ENCODE results near the gene ZNF280B.
"Not testable (repeated sequence)": the region's sequence is repeated elsewhere in the genome, so short reads cannot be mapped to it uniquely, and the experiment has no call there.

ZNF280B gene

GRCh38 chr22:22463855-22464540 lies 44.5 kb downstream of the ZNF280B start:
- peak; percentile 55 for DNase-seq (ENCODE audit: low spot score)

- DNase-seq (ENCODE audit: low spot score) = no peak
Observed at GRCh38 chr22:22462813-22463567, 45.6 kb downstream of the ZNF280B start.

- DNase-seq (ENCODE audit: low spot score) = no peak
Observed at GRCh38 chr22:22461583-22461982, 47.0 kb downstream of the ZNF280B start.

GRCh38 chr22:22461111-22461510 lies 47.4 kb downstream of the ZNF280B start:
- no peak for DNase-seq (ENCODE audit: low spot score)

- DNase-seq (ENCODE audit: low spot score) = no peak
Observed at GRCh38 chr22:22460635-22461034, 47.9 kb downstream of the ZNF280B start.

- DNase-seq (ENCODE audit: low spot score) = no peak
Observed at GRCh38 chr22:22460060-22460459, 48.5 kb downstream of the ZNF280B start.

GRCh38 chr22:22458896-22459588 lies 49.5 kb downstream of the ZNF280B start:
- no peak for DNase-seq (ENCODE audit: low spot score)

- no peak for DNase-seq (ENCODE audit: low spot score)
Observed at GRCh38 chr22:22458387-22458786, 50.2 kb downstream of the ZNF280B start.

- no peak for DNase-seq (ENCODE audit: low spot score)
Observed at GRCh38 chr22:22454997-22455396, 53.5 kb downstream of the ZNF280B start.

- DNase-seq (ENCODE audit: low spot score) = no peak
Observed at GRCh38 chr22:22452996-22453686, 55.4 kb downstream of the ZNF280B start.

GRCh38 chr22:22452211-22452610 lies 56.3 kb downstream of the ZNF280B start:
- no peak for DNase-seq (ENCODE audit: low spot score)

- no peak for DNase-seq (ENCODE audit: low spot score)
Observed at GRCh38 chr22:22450343-22450839, 58.2 kb downstream of the ZNF280B start.

GRCh38 chr22:22449819-22450218 lies 58.7 kb downstream of the ZNF280B start:
- no peak for DNase-seq (ENCODE audit: low spot score)

- DNase-seq (ENCODE audit: low spot score) = no peak
Observed at GRCh38 chr22:22446517-22446916, 62.0 kb downstream of the ZNF280B start.

GRCh38 chr22:22444007-22444589 lies 64.4 kb downstream of the ZNF280B start:
- DNase-seq (ENCODE audit: low spot score) = not testable (repeated sequence)

- DNase-seq (ENCODE audit: low spot score) = no peak
Observed at GRCh38 chr22:22442928-22443709, 65.4 kb downstream of the ZNF280B start.

GRCh38 chr22:22441626-22442025 lies 66.9 kb downstream of the ZNF280B start:
- not testable (repeated sequence) for DNase-seq (ENCODE audit: low spot score)

- no peak for DNase-seq (ENCODE audit: low spot score)
Observed at GRCh38 chr22:22440188-22440587, 68.4 kb downstream of the ZNF280B start.

All from kidney capillary endothelial cell (primary cell).